SK-N-MC (cell line): ENCODE data around the gene KRTAP26-1.

Experiments used
- DNase-seq: peaks from one replicate; pipeline ENCODE4 v3.0.0-alpha.2; 2011; ENCODE audit warnings: low read depth, low spot score
- H3K27ac ChIP-seq: fragments of 200-600 bp; sonication (generic); 2 replicates; pipeline ENCODE4 v1.5.1; 2016; ENCODE audit warnings: mixed run types
- H3K36me3 ChIP-seq: fragments of 200-600 bp; sonication (generic); 2 replicates; pipeline ENCODE4 v1.6.1; 2017; ENCODE audit warnings: antibody characterized with exemption, low read length, mixed read lengths; ENCODE audit not compliant: insufficient read depth
- H3K4me3 ChIP-seq: fragments of 200-600 bp; sonication (generic); 2 replicates; pipeline ENCODE4 v1.5.1; 2016
- H3K9ac ChIP-seq: fragments of 200-600 bp; sonication (generic); 2 replicates; pipeline ENCODE4 v1.8.0; 2017; ENCODE audit warnings: mixed run types, mixed read lengths; ENCODE audit not compliant: insufficient read length
- H3K9me3 ChIP-seq: fragments of 200-600 bp; sonication (generic); 2 replicates; pipeline ENCODE4 v1.6.1; 2017; ENCODE audit warnings: low read depth, mild to moderate bottlenecking, antibody characterized with exemption, low read length, moderate library complexity, mixed read lengths
- EZH2 ChIP-seq: fragments of 200-600 bp; sonication (generic); IDR thresholded peaks from one replicate; pipeline ENCODE4 v1.6.1; 2017; ENCODE audit warnings: antibody characterized with exemption
- FOXP2 ChIP-seq: optimal IDR thresholded peaks from 2 replicates; pipeline ENCODE3; 2011; ENCODE audit warnings: mild to moderate bottlenecking, moderate library complexity; ENCODE audit not compliant: insufficient read depth; ENCODE audit errors: extremely low read length, control extremely low read depth
- POLR2AphosphoS5 ChIP-seq: IDR thresholded peaks from 2 replicates; pipeline ENCODE4 v1.6.1; 2012; ENCODE audit warnings: mild to moderate bottlenecking, low read depth, low read length, borderline replicate concordance

Gene KRTAP26-1

DNA sequence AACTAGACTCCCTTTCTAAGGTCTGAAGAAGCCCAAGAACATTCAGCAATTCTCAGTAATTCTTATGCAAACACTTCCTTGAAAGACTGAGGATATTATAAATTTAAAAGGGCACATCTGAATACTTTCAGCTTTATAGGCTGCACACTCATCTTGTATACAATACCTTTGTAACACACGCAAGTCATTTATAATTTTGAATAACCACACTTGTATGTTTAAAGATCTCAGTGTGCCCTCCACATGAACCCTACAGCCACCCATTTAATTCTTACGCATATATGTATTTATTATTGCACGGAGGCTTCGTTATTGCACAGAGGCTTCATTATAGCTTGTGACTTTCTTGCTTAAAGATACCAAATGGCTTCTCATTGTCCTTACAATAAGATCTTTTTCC is 18.6 kb upstream of the KRTAP26-1 start:
- H3K9ac ChIP-seq: no peak overlapping the region
- no peak for DNase-seq
- no peaks in the 10 kb centered on the region for H3K9me3 ChIP-seq
- no peak overlapping the region for H3K4me3 ChIP-seq
- TF ChIP-seq POLR2AphosphoS5 (no peak), FOXP2 (no peak), EZH2 (no peak)
- H3K27ac ChIP-seq: no peak overlapping the region
- H3K36me3 ChIP-seq: no peaks in the 10 kb centered on the region

GRCh38 chr21:30337772-30338171 is 17.7 kb upstream of the KRTAP26-1 start:
- Histone ChIP-seq H3K36me3 (no peaks in the 10 kb centered on the region), H3K4me3 (no peak overlapping the region), H3K9ac (no peak overlapping the region), H3K9me3 (no peaks in the 10 kb centered on the region), H3K27ac (no peak overlapping the region)
- no peak for TF ChIP-seq FOXP2
- no peak for TF ChIP-seq POLR2AphosphoS5
- TF ChIP-seq EZH2: no peak
- DNase-seq: no peak

DNA sequence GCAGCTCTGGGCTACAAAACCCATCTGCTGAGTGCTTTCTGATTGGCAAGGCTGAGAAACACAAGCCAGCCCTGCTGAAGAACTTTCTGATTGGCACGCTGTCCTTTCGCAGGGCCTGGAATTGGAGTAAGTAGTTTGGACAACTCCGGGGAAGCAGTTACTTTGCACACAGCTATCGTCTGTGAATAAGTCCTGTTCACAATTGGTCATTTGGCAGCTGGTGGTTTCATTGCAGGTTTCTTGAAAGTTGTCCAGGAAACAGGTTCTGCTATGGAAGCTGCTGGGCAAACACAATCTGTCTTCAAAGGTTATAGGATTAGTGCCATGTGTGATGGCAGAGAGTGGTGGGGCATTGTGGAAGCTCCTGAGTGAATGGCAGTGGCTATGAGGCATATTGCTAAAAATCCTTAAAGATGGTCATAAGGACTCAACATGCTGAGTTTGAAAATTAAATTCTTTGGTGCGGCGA is 17.2 kb upstream of the KRTAP26-1 start, which contains the start of gene KRTAP27-1:
Gene KRTAP27-1 (minus strand): TSS at position 419 of the 469 bp plus-strand sequence. CDS start 26 bp downstream, at position 393.
- no peak for DNase-seq
- no peaks in the 10 kb centered on the region for H3K9me3 ChIP-seq
- H3K4me3 ChIP-seq: no peak within 1 kb of the TSS
- no peak for TF ChIP-seq FOXP2
- TF ChIP-seq EZH2: no peak
- no peak for TF ChIP-seq POLR2AphosphoS5
- no peak within 1 kb of the TSS for H3K27ac ChIP-seq
- no peak within 1 kb of the TSS for H3K9ac ChIP-seq
- H3K36me3 ChIP-seq: no peaks in the 10 kb centered on the region

- no peak for DNase-seq
- no peak for TF ChIP-seq POLR2AphosphoS5
- TF ChIP-seq EZH2: no peak
- TF ChIP-seq FOXP2: no peak
- no peaks in the 10 kb centered on the region for H3K9me3 ChIP-seq
- H3K27ac ChIP-seq: no peak overlapping the region
- H3K36me3 ChIP-seq: no peaks in the 10 kb centered on the region
- H3K4me3 ChIP-seq: no peak overlapping the region
- H3K9ac ChIP-seq: no peak overlapping the region
Measured at GRCh38 chr21:30336596-30336995, 16.5 kb upstream of the KRTAP26-1 start.

DNA sequence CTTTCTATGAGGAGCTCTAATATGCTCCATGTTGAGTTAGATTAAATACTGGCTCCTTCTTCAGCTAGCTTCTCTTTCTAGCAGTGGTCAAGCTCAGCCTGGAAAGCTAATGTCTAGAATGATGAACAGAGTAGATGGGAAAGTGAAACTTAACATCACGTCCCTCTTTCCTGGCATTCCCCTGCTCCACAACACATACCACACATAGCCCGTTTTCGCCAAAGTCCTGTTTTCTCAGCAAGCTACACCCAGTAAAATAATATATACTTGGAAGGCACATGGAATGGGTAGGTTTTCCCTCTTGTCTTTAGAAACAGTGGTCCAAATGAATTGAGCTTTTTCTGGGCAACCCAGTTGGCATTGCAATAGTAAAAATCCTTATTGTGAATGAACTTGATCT is 13.6 kb upstream of the KRTAP26-1 start:
- no peak for TF ChIP-seq EZH2
- no peak for TF ChIP-seq POLR2AphosphoS5
- TF ChIP-seq FOXP2: no peak
- DNase-seq: no peak
- H3K9me3 ChIP-seq: no peaks in the 10 kb centered on the region
- H3K9ac ChIP-seq: no peak overlapping the region
- no peaks in the 10 kb centered on the region for H3K36me3 ChIP-seq
- no peak overlapping the region for H3K4me3 ChIP-seq
- no peak overlapping the region for H3K27ac ChIP-seq

DNA sequence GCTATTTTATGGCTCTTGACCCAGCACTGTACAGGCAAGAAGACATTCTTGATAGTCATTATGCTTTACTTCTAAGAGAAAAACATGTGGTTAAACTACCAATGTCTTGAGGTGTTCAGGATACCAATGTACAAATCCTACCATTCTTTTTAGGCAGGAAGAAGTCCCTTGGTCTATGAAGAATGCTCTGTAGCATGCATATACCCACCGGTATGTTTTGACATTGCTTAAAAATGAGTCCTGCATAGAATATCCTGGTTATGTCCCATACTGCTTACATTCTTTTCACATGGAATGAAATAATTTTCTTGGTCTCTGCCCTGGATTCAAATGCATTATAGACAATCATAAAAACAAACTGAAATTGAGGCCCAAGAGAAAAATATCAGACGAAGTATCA is 12.6 kb upstream of the KRTAP26-1 start:
- TF ChIP-seq FOXP2 (no peak), EZH2 (no peak), POLR2AphosphoS5 (no peak)
- no peak overlapping the region for H3K4me3 ChIP-seq
- no peak for DNase-seq
- no peaks in the 10 kb centered on the region for H3K36me3 ChIP-seq
- H3K9me3 ChIP-seq: no peaks in the 10 kb centered on the region
- no peak overlapping the region for H3K9ac ChIP-seq
- no peak overlapping the region for H3K27ac ChIP-seq

DNA sequence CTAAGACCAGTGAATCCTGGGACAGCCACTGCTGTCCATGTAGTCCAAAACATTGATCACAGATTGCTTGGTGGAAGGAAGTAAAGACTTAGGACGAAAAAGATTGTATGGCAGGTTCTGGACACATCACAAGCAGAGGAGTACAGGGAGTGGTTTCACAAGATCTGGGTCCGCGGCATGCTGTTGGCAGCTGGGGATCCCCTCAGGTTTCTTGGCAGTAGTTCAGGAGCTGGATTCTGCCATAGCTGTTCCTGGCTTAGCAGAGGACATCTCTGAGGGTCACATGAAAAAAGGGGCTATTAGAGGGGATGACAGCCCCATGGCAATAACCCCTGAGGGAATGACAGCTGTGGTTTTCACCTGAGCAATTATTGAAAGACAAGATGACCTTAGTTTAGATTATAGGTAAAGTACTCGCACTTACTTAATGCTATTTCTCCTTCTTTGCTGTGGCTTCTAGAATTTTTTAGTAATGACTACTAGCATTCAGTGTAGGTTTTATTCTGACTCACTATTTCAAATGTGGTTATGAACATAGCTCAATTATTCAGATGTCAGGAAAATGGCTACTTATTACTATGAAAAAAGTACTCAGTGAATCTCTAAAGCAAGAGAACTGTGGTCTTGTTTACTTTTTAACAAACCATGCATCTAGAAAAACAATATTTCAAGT is 9.2 kb upstream of the KRTAP26-1 start:
- Histone ChIP-seq H3K4me3 (no peak overlapping the region), H3K9ac (no peak overlapping the region), H3K27ac (no peak overlapping the region), H3K9me3 (no peaks in the 10 kb centered on the region), H3K36me3 (no peaks in the 10 kb centered on the region)
- no peak for TF ChIP-seq FOXP2
- TF ChIP-seq POLR2AphosphoS5: no peak
- TF ChIP-seq EZH2: no peak
- no peak for DNase-seq

- Histone ChIP-seq H3K27ac (no peak overlapping the region), H3K9ac (no peak overlapping the region), H3K9me3 (no peaks in the 10 kb centered on the region), H3K4me3 (no peak overlapping the region), H3K36me3 (no peaks in the 10 kb centered on the region)
- TF ChIP-seq EZH2 (no peak), FOXP2 (no peak), POLR2AphosphoS5 (no peak)
- DNase-seq: no peak
Measured at GRCh38 chr21:30326390-30326789, 6.3 kb upstream of the KRTAP26-1 start.

DNA sequence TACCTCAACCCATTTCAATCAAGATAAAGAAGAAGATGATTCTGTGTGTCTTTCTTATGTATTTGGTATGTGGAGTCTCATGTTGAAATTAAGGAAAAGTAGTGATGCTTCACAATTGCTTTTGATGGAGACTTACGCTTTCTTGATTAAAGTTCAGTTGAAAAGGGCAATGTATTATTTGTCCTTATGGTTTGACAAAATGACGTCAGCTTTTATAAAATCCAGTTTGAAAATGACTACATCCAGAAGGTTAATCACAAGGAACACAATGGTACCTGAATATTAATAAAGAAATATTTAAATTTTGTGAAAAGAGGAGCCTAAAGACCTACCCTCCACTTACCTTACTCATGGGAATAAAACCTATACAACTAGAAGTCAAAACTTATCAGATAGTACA is 4.4 kb downstream of the KRTAP26-1 start:
- H3K27ac ChIP-seq: no peak overlapping the region
- H3K9me3 ChIP-seq: no peaks in the 10 kb centered on the region
- H3K4me3 ChIP-seq: no peak overlapping the region
- TF ChIP-seq POLR2AphosphoS5 (no peak), FOXP2 (no peak), EZH2 (no peak)
- H3K36me3 ChIP-seq: no peaks in the 10 kb centered on the region
- H3K9ac ChIP-seq: no peak overlapping the region
- DNase-seq: no peak
